GM21447 (cell line): ENCODE results near the gene KRT78.

Experiments used
- ATAC-seq: cut with Tn5 transposase; IDR thresholded peaks from one replicate; pipeline ENCODE4 v1.9.1; 2021; ENCODE audit not compliant: unreplicated experiment

The KRT78 gene

DNA sequence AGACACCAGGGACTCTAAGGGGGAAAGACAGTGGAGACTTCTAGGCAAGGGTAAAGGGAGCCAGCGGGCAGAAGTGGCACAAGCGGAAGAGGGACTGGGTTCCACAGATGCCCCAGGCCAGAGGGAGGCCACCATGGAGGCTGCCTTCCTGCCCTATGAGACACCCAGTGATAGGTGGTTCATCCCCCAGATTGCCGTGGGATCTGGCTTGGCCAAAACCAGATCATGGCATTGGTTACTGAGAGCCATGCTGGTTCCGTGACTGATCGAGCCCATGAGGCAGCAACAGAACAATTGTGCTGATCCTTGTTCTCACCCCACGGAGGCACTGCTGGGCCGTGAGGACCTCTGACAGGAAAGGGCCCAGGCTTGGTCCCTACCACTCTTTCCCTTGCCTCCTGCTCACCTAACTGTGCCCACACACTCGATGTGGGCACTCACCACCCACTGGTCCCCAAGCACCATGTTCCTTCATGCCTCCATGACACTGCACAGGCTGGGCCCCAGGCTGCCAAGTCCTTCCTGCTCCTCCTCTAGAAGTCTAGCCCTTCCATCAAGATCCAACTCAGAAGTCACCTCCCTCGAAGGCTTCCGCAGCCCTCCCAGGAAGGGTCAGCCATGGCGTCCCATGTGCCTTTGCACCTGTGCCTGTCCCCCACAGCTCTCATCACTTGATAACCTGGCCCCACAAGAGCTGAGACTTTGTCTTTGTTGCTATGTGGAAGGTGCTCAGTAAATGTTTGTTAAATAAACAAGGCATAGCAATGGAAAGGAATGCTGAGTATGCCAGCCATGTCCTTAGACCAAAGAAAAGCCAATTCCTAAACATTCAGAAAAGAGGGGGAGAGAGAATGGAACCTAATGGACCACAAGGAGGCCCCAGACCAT lies 21.9 kb downstream of the KRT78 start:
- ATAC-seq, result no peak

DNA sequence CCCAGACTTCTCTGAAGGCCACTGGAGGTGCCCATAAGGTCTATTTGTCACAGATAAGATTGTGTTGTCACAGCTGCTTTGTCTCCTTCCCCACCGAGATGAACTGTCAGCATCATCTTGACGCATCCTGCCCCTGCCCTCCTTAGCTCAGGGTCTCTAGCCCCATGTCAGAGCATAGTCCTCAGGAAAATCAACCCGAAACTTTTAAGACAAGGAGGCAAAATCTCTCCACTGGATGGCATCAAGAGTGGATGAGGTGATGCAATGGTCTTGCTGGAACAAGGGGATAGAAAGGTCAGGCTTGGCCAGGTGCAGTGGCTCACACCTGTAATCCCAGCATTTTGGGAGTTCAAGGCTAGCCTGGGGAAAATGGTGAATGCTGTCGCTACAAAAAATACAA lies 22.8 kb downstream of the KRT78 start:
- ATAC-seq, result no peak

DNA sequence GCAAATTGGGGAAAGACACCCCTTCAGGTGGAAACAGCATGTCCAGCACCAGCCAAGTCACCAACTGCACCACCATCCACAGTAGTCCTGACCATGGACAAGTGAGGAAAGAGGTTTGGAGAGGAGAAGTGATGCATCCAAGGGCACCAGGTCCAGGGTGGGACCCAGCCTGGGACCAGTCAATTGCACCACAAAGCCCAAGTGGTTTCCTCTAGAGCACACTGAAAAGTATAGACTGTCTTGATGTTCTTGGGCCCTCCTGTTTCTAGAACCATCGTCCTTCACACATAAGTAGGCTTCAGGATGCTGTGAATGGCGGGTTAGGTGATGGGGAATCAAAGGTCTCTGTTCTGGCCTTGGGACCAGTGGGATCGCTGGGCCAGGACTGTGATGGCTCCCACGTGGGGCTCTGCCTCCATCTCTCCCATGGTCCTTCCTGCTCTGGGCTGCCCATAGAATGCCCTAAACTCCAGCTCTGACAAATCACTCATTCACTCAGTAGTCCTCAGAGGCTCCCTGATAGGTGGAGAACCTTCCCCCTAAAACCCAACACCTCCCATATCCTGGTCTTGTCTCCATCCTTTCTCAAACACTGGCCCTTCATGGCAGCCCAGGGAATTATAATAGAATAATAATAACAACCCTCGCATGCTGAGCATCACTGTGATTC lies 23.9 kb downstream of the KRT78 start:
- no peak for ATAC-seq

DNA sequence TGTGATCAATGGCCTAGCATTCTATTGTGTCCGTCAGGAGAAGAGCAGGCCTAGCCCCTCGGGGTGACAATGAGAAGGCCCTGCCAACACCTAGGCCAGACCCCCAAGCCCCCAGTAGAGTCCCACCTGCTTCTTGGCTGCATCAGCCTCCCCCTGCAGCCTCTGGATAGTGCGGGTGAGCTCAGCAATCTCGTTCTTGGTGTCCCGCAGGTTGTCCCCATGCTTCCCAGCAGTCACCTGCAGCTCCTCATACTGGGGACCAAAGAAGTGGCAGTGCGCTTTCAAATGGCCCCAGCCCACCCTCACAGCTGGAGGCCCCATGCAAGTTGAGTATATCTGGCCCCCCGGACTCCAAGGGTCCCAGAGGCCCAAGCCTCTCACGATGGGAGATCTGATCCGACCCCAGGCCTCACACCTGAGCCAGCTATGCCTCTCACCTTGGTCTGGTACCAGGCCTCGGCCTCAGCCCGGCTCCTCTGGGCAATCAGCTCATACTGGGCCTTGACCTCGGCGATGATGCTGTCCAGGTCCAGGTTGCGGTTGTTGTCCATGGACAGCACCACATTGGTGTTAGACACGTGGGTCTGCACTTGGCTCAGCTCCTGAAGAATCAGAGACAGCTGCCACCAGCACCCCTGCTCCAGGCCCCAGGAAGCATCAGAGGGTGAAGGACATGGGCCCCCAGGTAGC lies 24.9 kb downstream of the KRT78 start:
- ATAC-seq, result no peak

DNA sequence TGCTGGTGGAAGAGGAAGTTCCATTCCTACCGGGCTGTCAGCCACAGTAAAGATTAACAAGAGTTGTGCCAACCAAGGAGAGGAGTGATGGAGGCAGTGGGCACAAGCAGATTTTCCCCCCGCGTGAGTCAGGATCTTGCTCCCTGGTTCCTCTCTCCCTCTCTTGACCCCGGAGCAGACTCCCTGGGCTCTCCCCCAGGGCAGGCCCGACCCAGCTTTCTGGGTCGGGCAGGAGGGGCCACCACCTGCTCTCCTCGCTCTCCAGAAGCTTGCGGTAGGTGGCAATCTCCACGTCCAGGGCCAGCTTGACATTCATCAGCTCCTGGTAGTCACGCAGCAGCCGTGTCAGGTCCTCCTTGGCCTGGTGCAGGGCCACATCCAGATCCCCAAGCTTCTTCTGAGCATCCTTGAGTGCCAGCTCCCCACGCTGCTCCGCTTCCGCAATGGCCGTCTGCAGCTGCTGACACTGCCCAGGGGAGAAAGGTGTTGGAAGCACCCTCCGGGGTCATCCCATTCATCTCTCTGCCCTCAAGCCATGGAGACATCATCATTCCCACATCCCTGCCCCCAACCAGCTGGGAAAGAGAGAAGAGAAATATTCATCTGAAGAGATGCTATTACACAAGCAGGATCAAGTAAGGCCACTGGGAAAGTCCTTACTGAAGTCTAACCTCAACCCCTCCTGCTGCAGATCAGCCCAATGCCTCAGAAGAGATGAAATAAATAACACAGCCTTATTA lies 25.9 kb downstream of the KRT78 start:
- ATAC-seq, result no peak

DNA sequence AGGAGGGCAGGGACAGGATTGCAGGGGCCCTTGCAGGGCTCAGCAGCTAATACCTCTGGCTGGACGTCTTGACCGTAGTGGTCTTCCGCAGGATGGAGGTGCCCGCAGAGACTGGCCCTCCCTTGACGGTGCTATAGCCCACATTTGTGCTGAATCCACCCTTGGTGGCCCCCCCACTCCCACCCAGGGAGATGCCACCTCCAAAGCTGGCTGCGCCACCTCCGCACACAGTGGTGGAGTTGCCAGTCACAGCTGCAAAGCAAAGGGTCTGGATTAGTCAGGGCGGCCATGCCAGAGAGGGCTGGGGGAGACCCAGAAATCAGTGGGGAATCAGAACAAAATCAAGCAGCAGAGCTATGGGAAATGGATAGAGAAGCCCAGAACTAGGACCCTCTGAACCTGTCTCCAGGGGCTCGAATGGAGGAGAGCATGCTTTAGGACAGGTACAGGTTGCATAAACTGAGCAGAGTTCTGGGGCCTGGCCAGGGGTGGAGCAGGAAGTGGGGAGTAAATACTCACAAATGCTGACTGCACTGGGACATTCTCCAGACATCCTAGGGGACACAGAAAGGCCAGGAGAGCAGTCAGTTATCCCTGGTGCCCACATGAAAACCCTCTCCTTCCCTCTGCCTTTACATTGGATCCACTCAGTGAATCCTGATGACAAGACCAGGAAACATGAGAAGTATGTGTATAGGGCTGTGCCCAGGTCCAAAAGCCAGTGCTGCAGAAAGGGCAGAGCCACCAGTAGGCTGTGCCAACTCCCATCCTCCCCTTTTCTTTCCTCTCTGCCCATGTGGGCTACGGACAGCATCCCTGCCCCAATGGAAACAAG lies 26.8 kb downstream of the KRT78 start:
- ATAC-seq, result no peak

DNA sequence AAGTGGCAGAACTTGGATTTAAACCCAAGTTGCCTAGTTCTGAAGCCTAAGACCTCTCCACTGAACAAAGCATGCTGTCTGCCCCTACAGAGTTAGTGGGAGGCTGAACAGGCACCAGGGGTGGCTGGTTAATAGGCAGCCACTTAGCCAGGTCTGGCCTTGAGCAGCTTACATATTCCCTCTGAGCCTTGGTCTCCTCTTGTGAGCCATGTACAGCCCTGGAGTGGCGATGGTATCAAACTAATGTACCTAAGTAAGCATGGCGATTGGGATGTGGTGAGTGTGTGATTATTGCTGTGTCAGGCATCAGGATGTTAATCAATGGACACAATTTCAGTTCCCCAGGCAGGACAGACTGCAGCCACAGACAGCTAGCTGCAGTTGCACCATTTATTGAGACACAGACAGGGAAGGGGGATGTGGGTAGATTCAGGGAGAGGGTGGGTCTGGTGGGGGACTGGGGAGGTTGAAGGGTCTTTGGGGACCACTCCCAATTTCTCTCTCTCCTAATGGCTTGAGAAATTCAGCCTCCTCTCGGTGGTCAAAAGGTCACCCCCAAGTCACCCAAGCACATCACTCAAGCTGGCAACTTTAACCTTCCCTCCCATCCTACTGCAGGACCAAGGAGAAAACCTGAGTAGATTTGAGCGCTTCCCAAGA lies 27.6 kb downstream of the KRT78 start:
- no peak for ATAC-seq

DNA sequence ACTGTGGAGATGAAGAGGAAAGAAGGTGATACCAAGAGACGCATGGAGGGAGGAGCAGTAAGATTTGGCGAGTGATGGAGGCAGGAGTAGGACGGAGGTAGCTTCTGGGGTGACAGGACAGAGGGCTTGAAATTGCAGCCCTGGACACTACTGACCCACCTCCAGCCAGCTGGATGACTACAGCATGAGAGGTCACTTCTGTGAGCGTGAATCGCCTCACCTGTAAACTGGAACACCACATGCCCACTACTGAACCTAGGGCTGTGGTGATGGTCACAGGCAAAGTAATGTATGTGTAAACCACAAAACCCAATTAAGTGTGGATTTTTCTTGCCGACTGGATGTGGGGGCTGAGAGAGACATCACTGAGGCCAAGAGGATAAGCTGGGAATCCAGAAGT lies 28.3 kb downstream of the KRT78 start:
- no peak for ATAC-seq

DNA sequence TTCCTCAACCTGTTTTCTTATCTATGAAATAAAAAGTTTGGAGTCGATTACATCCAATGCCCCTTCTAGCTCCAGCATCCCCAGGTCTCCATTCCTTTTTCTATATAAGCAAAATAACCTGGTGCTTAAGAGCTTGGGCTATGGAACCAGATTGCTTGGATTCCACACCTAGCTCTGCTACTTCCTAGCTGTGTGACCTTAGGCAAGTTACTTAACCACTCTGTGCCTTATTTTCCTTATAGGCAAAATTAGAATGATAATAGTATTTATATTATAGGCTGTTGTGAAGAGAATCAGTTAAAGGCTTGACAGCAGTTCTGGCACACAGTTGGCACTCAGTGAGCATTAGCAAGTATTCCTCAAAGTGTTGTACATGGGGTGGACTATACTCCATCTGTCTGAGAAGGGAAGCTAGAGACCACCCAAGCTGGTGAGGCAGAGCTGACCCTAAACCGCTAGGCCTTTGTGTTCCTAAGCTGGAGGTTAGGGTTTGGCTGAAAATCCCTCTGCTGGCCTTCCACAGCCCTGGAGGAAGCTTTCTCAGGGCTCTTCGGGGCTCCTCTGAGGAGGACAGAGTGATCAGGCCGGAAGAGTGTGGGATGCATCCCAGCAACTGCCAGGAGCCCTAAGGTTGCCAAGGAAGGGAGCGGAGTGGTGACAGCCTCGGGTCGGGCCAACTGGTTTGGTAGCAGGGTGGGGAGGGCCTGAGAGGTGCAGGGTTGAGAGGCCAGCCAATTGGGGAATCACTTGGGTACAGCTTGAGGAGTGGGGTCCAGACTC lies 28.9 kb downstream of the KRT78 start:
- no peak for ATAC-seq

DNA sequence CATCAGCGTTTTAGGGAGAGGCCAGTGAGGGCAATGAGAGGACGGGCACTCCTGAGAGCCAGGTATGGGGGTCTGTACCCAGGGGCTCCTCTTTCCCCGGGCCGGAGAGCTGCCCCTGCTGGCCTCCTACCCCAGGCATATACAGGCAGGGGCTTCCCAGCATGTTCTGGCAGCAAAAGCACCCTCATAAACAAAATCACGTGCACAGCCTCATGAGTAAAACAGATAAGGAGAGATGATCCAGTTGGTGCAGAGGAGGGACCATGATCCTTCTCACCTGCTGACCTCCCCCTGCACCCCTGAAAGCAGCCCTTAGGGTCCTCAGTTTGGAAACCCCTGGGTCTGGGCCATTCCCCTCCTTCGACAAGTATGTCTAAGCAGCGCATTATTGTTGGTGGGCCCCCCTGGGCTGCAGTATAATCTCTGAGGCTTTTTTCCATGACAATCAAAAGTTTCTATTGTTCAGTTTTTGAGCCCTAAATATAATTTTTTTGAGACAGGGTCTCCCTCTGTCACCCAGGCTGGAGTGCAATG lies 29.8 kb downstream of the KRT78 start:
- ATAC-seq, result no peak

DNA sequence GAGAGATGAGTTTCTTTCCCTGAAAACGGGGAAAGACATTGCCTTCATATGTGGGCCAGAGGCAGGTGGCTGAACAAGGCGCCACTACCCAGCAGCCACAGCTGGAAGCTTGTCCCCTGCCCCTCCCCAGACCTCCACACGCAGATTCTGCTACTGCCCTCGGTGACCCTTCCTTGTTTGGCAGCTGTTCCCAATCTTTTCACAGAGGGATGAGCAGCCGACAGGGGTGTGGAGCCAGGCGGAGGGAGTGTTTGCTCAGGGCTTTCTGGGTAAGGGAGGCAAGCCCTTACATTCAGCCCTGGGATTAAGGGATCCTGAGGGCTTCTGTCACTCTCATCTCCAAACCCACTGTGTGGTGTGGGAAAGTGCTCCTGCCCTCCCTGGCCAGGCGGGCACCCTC lies 30.4 kb downstream of the KRT78 start:
- no peak for ATAC-seq

DNA sequence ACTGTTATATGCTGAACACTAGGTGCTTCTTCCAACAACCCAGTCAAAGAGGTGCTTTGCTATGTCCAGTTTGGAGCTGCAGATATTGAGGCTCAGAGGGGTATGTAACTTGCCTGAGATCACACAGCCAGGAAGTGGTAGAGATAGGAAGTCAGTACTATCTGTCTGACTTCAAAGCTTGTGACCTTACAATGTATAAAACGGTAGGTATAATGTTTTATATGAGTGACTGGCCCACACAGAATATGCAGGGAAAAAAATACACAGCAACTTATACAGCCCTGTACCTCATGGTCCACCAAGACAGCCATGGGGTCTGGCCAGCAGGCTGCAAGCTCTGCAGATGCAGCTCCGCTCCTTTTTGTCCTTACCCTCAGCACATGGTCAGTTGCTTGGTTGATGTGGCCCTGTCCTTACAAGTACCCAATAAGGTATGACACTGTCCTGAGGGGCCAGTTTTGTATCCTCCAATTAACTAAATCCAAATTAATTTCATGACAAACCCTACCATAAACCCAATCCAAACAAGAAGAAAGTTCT lies 31.0 kb downstream of the KRT78 start:
- ATAC-seq, result no peak

DNA sequence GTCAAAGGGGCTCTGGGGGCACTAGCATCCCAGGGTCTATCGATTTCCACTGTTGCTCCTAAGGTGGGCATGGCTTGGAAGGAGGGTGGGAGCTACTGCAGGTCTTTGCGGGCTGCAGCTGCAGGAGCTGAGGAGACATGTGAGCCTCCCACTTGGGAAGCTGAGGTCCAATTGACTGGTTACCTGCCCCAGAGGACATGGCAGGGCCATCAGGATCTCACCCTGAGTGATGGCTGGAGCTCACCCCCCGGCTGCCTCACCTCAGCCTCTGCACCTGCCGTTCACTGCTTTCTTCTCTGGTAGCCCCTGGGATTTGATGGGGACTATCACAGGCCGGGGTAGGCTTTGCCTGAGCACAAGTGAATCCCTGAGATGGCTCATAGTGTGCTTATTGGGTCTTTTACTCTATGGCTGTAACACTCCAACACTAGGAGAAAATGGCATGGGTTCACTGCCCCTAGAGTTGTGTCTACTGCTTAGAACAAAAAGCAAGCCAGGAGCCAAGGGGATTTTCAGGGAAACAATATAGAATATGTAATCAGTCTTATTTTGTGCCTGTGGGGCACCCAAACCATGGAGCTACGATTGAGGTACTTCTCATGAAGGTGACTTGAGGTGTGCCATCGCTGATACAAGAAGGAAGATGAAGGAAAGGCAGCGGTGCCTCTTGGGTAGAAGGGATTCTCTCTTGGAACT lies 31.6 kb downstream of the KRT78 start:
- ATAC-seq, result no peak

DNA sequence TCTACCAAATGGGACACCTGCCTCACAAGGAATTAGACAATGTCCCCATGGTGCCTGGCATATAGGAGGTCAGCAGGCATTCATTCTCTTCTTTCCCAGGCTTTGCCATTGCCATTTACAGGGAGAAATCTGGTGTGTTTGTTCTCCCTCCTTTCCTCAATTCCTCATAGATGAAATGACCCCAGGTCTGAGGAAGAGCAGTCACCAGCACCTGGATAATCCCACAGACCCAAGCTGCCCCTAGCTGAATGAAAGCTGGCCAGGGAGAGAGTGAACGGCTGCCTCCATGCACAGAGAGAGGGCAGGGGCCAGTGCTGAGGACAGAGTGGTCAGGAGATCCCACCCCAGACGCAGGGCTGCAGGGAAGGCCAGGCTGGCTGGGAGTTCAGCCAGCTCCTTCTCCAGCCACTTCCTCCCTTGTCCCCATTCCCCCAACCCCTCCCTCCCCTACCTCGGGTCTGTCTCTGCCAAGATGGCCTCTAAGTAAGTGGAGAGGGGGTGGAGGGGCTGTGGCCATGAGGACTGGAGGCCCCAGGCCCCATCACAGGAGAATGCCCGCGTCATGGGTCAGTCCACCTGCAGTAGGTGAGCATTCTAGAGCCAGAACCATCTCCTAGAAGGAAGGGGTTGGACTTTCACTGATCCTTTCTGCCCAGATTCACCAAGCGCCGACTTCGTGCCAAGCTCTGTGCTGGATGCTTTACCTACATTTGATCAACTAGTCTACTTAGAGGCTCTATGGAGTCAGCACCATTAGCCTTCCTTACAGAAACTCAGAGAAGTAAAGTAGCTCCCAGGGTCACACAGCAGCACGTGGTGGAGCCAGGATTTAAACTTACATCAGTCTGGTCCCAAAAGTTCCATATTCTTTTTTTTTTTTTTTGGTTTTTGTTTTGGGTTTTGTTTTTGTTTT lies 32.9 kb downstream of the KRT78 start:
- no peak for ATAC-seq

DNA sequence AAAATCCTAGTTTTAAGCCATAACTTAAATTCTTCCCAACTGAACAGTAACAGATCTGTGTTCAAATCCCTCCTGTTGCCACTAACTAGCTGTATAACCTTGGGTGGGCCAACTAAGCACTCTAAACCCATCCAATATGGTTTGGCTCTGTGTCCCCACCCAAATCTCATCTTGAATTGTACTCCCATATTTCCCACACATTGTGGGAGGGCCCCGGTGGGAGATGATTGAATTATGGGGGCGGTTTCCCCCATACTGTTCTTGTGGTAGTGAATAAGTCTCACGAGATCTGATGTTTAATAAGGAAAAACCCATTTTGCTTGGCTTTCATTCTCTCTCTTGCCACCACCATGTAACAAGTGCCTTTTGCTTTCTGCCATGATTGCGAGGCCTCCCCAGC lies 33.6 kb downstream of the KRT78 start:
- ATAC-seq, result no peak

DNA sequence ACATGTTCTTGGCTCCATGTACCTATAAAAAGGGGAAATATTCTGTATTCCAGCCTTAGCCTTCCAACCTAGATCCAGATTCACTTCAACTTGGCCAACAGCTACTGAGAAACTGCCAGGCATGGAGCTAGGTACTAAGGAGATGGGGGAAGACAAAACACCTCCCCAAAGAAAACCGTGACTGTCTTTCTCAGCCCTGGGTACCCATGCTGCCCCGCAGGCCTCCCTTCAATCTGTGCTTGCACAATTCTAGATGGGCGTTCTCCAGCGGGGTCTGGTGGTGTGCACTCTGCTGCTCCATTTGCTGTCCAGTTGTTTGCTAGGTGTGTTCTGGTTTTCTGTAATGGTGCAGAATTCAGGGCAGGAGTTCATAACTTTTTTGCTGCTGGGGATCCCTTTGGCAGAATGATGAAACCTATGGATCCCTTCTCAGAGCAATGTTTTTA lies 34.1 kb downstream of the KRT78 start:
- ATAC-seq, result no peak
